ENCODE results near the gene CACYBP. TPM values are rescaled to one million over a fixed set of nuclear protein-coding genes. Genes with fewer than 3 reads are reported as not detected.

Gene CACYBP
- total RNA-seq, 2 experiments from 2014 or later, result 209 to 215 TPM

- Mint-ChIP-seq H3K4me1 (ENCODE audit: low read depth) (peaks cover 25% of the 10 kb centered on the region), H3K27me3 (ENCODE audit: low read depth) (no peaks in the 10 kb centered on the region), H3K4me3 (no peak overlapping the region), H3K9me3 (ENCODE audit: insufficient read depth) (no peaks in the 10 kb centered on the region), H3K27ac (no peak overlapping the region), H3K36me3 (ENCODE audit: low read depth) (peaks cover 40% of the 10 kb centered on the region)
- CTCF ChIA-PET, result interaction anchor here (1.7 kb wide), 1 partner anchor 23 kb away, joined by 6 read pairs; the partner anchor contains the start of gene CACYBP
- ATAC-seq (no peak), DNase-seq (no peak)
- POLR2A ChIA-PET, result interaction anchor here (1.1 kb wide), 1 partner anchor 23 kb away, joined by 3 read pairs; no protein-coding TSS in a partner anchor
These were observed 24.0 kb upstream of the CACYBP start for GRCh38 chr1:174975764-174976163.

- Mint-ChIP-seq H3K9me3 (ENCODE audit: insufficient read depth) (no peaks in the 10 kb centered on the region), H3K4me1 (ENCODE audit: low read depth) (peaks cover 22% of the 10 kb centered on the region), H3K27ac (no peak overlapping the region), H3K4me3 (no peak overlapping the region), H3K27me3 (ENCODE audit: low read depth) (no peaks in the 10 kb centered on the region), H3K36me3 (ENCODE audit: low read depth) (peaks cover 41% of the 10 kb centered on the region)
- POLR2A ChIA-PET, result interaction anchor here (0.9 to 1.1 kb wide), 2 partner anchors 13 to 22 kb away, joined by 3 read pairs; no protein-coding TSS in a partner anchor
- no peak for DNase-seq
- CTCF ChIA-PET, result interaction anchor here (1.7 to 2.4 kb wide), 2 partner anchors 9 to 23 kb away, joined by 5 to 6 read pairs; partner anchors contain the start of gene CACYBP
- ATAC-seq, result no peak
These were observed 23.2 kb upstream of the CACYBP start for GRCh38 chr1:174976436-174977108.

GRCh38 chr1:174982971-174983689, 16.6 kb upstream of the CACYBP start:
- DNase-seq, result peak; percentile 66
- Mint-ChIP-seq H3K4me1 (ENCODE audit: low read depth) (peaks cover 16% of the 10 kb centered on the region), H3K4me3 (no peak overlapping the region), H3K27me3 (ENCODE audit: low read depth) (no peaks in the 10 kb centered on the region), H3K36me3 (ENCODE audit: low read depth) (peaks cover 35% of the 10 kb centered on the region), H3K27ac (no peak overlapping the region), H3K9me3 (ENCODE audit: insufficient read depth) (no peaks in the 10 kb centered on the region)
- ChIA-PET POLR2A (interaction anchor here (5.2 kb wide), 1 partner anchor 15 kb away, joined by 30 read pairs; the partner anchor contains the start of gene CACYBP), CTCF (interaction anchor here (0.7 to 10.7 kb wide), 20 partner anchors 9 to 212 kb away, joined by 3 to 146 read pairs (median 4); partner anchors contain the start of gene CACYBP)
- no peak for ATAC-seq

DNA sequence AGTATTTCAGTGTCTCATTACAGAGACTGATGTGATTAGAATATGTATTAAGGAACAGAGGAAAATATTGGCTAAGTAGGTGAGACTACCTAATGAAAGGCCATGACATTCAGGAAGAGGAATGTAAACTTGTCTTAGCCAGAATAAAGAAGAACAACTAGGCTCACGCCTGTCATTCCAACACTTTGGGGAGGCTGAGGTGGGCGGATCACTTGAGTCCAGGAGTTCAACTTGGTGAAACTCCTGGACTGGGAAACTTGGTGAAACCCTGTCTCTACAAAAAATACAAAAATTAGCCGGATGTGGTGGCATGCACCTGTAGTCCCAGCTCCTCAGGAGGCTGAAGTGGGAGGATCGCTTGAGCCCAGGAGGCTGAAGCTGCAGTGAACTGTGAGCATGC, 14.8 kb upstream of the CACYBP start:
- DNase-seq, result no peak
- no peak overlapping the region for H3K27ac Mint-ChIP-seq
- ChIA-PET CTCF (interaction anchor here (0.8 to 10.7 kb wide), 8 partner anchors 7 to 216 kb away, joined by 3 to 146 read pairs (median 4); partner anchors contain the start of gene CACYBP), POLR2A (interaction anchor here (0.9 to 5.2 kb wide), 2 partner anchors 13 to 16 kb away, joined by 3 to 30 read pairs; partner anchors contain the start of gene CACYBP)
- no peaks in the 10 kb centered on the region for H3K27me3 Mint-ChIP-seq (ENCODE audit: low read depth)
- peaks cover 40% of the 10 kb centered on the region for H3K36me3 Mint-ChIP-seq (ENCODE audit: low read depth)
- no peaks in the 10 kb centered on the region for H3K9me3 Mint-ChIP-seq (ENCODE audit: insufficient read depth)
- ATAC-seq, result no peak
- peaks cover 32% of the 10 kb centered on the region for H3K4me1 Mint-ChIP-seq (ENCODE audit: low read depth)
- no peak overlapping the region for H3K4me3 Mint-ChIP-seq

- CTCF ChIA-PET, result interaction anchor here (1.2 to 2.0 kb wide), 7 partner anchors 10 to 106 kb away, joined by 3 to 11 read pairs (median 5); no protein-coding TSS in a partner anchor
- H3K27me3 Mint-ChIP-seq (ENCODE audit: low read depth), result no peaks in the 10 kb centered on the region
- no peak for ATAC-seq
- peaks cover 25% of the 10 kb centered on the region for H3K36me3 Mint-ChIP-seq (ENCODE audit: low read depth)
- POLR2A ChIA-PET, result interaction anchor here (0.6 to 3.0 kb wide), 3 partner anchors 11 to 35 kb away, joined by 3 to 20 read pairs (median 4); partner anchors contain the start of genes CACYBP and MRPS14
- peak overlapping the region; percentile 18 for H3K27ac Mint-ChIP-seq
- H3K9me3 Mint-ChIP-seq (ENCODE audit: insufficient read depth), result no peaks in the 10 kb centered on the region
- H3K4me3 Mint-ChIP-seq, result no peak overlapping the region
- no peak for DNase-seq
- H3K4me1 Mint-ChIP-seq (ENCODE audit: low read depth), result peaks cover 36% of the 10 kb centered on the region
These were observed 11.2 kb upstream of the CACYBP start for GRCh38 chr1:174988539-174988938.

GRCh38 chr1:174988986-174989385, 10.8 kb upstream of the CACYBP start:
- Mint-ChIP-seq H3K27ac (peak overlapping the region; percentile 19), H3K36me3 (ENCODE audit: low read depth) (peaks cover 23% of the 10 kb centered on the region), H3K4me3 (peak overlapping the region; percentile 70), H3K9me3 (ENCODE audit: insufficient read depth) (no peaks in the 10 kb centered on the region), H3K4me1 (ENCODE audit: low read depth) (peaks cover 38% of the 10 kb centered on the region), H3K27me3 (ENCODE audit: low read depth) (no peaks in the 10 kb centered on the region)
- no peak for ATAC-seq
- ChIA-PET CTCF (interaction anchor here (1.2 to 2.0 kb wide), 8 partner anchors 9 to 106 kb away, joined by 3 to 11 read pairs (median 4); partner anchors contain the start of gene CACYBP), POLR2A (interaction anchor here (0.6 to 3.0 kb wide), 4 partner anchors 10 to 34 kb away, joined by 3 to 20 read pairs (median 4); partner anchors contain the start of genes CACYBP and MRPS14)
- DNase-seq, result no peak

DNA sequence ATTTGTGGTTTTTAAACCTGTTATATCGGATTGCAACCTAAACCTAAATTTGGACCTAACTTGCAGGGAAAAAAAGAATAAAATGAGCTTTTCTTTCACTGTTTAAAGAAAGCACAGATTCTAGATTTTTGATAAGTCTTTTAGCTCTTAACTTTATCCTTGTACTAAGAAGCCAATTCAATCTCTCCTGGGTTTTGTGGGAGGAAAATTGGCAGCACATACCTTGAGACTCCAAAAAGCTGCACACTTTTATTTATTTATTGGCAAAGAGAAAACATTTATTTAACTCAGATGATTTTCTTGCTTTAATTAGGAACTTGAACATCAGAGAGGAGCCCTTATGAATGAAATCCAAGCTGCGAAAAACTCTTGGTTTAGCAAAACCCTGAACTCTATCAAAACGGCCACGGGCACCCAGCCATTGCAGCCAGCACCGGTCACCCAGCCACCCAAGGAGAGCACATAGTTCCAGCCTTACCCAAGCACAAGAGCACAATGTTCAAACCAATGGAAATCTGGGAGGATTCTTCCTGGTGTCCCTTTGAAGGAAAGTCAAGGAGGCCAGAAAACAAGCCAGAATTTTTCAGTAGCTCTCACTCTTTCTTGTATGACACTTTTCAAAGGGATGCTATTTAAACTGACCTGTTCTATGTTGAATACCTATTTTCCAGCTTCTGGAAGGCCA, 10.1 kb upstream of the CACYBP start:
- ChIA-PET POLR2A (interaction anchor here (1.4 to 3.0 kb wide), 3 partner anchors 9 to 34 kb away, joined by 3 to 20 read pairs (median 4); partner anchors contain the start of genes CACYBP and MRPS14), CTCF (interaction anchor here (1.2 to 2.0 kb wide), 8 partner anchors 9 to 107 kb away, joined by 3 to 11 read pairs (median 4); partner anchors contain the start of gene CACYBP)
- Mint-ChIP-seq H3K4me3 (peak overlapping the region; percentile 70), H3K36me3 (ENCODE audit: low read depth) (peaks cover 23% of the 10 kb centered on the region), H3K4me1 (ENCODE audit: low read depth) (peaks cover 39% of the 10 kb centered on the region), H3K9me3 (ENCODE audit: insufficient read depth) (no peaks in the 10 kb centered on the region), H3K27ac (peak overlapping the region; percentile 81), H3K27me3 (ENCODE audit: low read depth) (no peaks in the 10 kb centered on the region)
- no peak for DNase-seq
- no peak for ATAC-seq

GRCh38 chr1:174990382-174990999, 9.3 kb upstream of the CACYBP start:
- Mint-ChIP-seq H3K27ac (peak overlapping the region; percentile 86), H3K36me3 (ENCODE audit: low read depth) (peaks cover 26% of the 10 kb centered on the region), H3K4me1 (ENCODE audit: low read depth) (peaks cover 34% of the 10 kb centered on the region), H3K4me3 (peak overlapping the region; percentile 80), H3K27me3 (ENCODE audit: low read depth) (no peaks in the 10 kb centered on the region), H3K9me3 (ENCODE audit: insufficient read depth) (no peaks in the 10 kb centered on the region)
- POLR2A ChIA-PET, result interaction anchor here (1.4 to 3.0 kb wide), 3 partner anchors 9 to 33 kb away, joined by 3 to 20 read pairs (median 4); partner anchors contain the start of genes CACYBP and MRPS14
- ATAC-seq (peak; percentile 75), DNase-seq (no peak)
- CTCF ChIA-PET, result interaction anchor here (1.3 to 2.0 kb wide), 5 partner anchors 8 to 108 kb away, joined by 3 to 9 read pairs (median 6); partner anchors contain the start of gene CACYBP

DNA sequence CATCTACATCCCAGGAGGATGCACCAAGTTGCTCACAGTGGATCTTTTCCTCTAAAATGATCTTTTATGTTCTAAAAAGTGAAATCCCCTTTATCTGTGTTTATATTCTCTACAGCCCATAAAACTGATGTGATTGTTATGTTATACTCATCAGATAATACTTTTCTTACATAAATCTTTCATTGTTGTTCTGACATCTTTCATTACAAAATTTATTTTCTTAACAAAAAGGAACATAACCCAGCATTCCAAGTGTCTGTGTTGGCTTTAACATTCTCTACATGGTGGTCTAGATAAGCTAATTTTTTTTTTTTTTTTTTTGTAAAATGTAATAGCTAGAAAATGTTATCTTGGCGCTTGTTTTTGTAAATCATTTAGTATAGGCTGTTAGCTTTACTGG, 8.3 kb upstream of the CACYBP start:
- Mint-ChIP-seq H3K27me3 (ENCODE audit: low read depth) (no peaks in the 10 kb centered on the region), H3K9me3 (ENCODE audit: insufficient read depth) (no peaks in the 10 kb centered on the region), H3K36me3 (ENCODE audit: low read depth) (peaks cover 29% of the 10 kb centered on the region), H3K4me3 (no peak overlapping the region), H3K4me1 (ENCODE audit: low read depth) (peaks cover 32% of the 10 kb centered on the region), H3K27ac (no peak overlapping the region)
- ChIA-PET POLR2A (interaction anchor here (0.6 kb wide), 1 partner anchor 32 kb away, joined by 3 read pairs; the partner anchor contains the start of gene MRPS14), CTCF (interaction anchor here (0.7 to 2.2 kb wide), 5 partner anchors 8 to 192 kb away, joined by 3 to 11 read pairs (median 3); partner anchors contain the start of gene CACYBP)
- DNase-seq (no peak), ATAC-seq (no peak)

GRCh38 chr1:174995121-174995520, 4.6 kb upstream of the CACYBP start:
- Mint-ChIP-seq H3K4me3 (no peak overlapping the region), H3K9me3 (ENCODE audit: insufficient read depth) (no peaks in the 10 kb centered on the region), H3K4me1 (ENCODE audit: low read depth) (peaks cover 25% of the 10 kb centered on the region), H3K27ac (no peak overlapping the region), H3K36me3 (ENCODE audit: low read depth) (peaks cover 21% of the 10 kb centered on the region), H3K27me3 (ENCODE audit: low read depth) (no peaks in the 10 kb centered on the region)
- DNase-seq (no peak), ATAC-seq (no peak)
- ChIA-PET CTCF (interaction anchor here (6.1 kb wide), 1 partner anchor 10 kb away, joined by 57 read pairs; no protein-coding TSS in a partner anchor), POLR2A (interaction anchor here (1.3 to 1.7 kb wide), 2 partner anchors 28 to 196 kb away, joined by 4 read pairs; no protein-coding TSS in a partner anchor)

Measured in activated CD8-positive, alpha-beta T cell treated with anti-CD3 and anti-CD28 coated beads, Interleukin-2, amount 10 ng/mL, durations not matched to agents 7 days and 5 days (primary cell).